Thyroid gland (tissue), 4 donors: ENCODE results near the gene P2RX7. TPM values are rescaled to one million over a fixed set of nuclear protein-coding genes. Genes with fewer than 3 reads are reported as not detected.

Source experiments
- DNase-seq, 2 donors: peaks; one replicate each; pipeline ENCODE4 v3.0.0-alpha.2; 2019
- H3K27ac ChIP-seq, 3 donors: fragments of 200-600 bp; sonication (generic); 1 replicate in 2 of 3; 2 replicates in 1 of 3; pipeline ENCODE4 v1.5.1; 2016 to 2019; ENCODE audit warnings: mild to moderate bottlenecking in 1 of 3, moderate library complexity in 1 of 3
- H3K27me3 ChIP-seq: fragments of 200-600 bp; sonication (generic); one replicate; pipeline ENCODE4 v1.5.1; 2019
- H3K36me3 ChIP-seq, 2 donors: fragments of 200-600 bp; sonication (generic); one replicate each; pipeline ENCODE4 v1.5.1; 2016 to 2019
- H3K4me1 ChIP-seq, 2 donors: fragments of 200-600 bp; sonication (generic); one replicate each; pipeline ENCODE4 v1.5.1; 2017 to 2019
- H3K4me3 ChIP-seq, 3 donors: fragments of 200-600 bp; sonication (generic); replicated peaks in 1 of 3; 1 replicate in 2 of 3; 2 replicates in 1 of 3; pipeline ENCODE4 v1.5.1; 2016; ENCODE audit warnings: mild to moderate bottlenecking in 1 of 3
- H3K9me3 ChIP-seq: fragments of 200-600 bp; sonication (generic); one replicate; pipeline ENCODE4 v1.5.1; 2017
- CTCF ChIP-seq, 6 experiments: fragments of 200-600 bp in 3 of 6; fragments of 450-650 bp in 3 of 6; sonication (generic) in 3 of 6; IDR thresholded peaks; one replicate each; pipeline ENCODE4 v1.5.1; 2016 to 2019; ENCODE audit warnings: antibody characterized with exemption in 6 of 6, mild to moderate bottlenecking in 2 of 6, inconsistent platforms in 1 of 6, moderate library complexity in 1 of 6
- POLR2A ChIP-seq, 2 donors: fragments of 450-650 bp; IDR thresholded peaks; one replicate each; pipeline ENCODE4 v1.6.1; 2017; ENCODE audit warnings: antibody characterized with exemption in 2 of 2, mild to moderate bottlenecking in 2 of 2, moderate library complexity in 1 of 2
- WGBS, 2 donors: methylation state at CpG; one replicate each; pipeline ENCODE4 v1.1.5; 2017; 5-methylcytosine and 5-hydroxymethylcytosine counted together
- intact Hi-C: fragments of 100-400 bp; cut with DNase I; formaldehyde crosslinking; loops from one replicate; pipeline ENCODE4 v1.15.1; 2023
- total RNA-seq, 4 donors: library from RNA; depleted of rRNA; stranded (reverse); fragments of >200 nt; gene quantifications; one replicate each; pipeline ENCODE4 v1.2.3, GENCODE V29; 2016

P2RX7 gene
- total RNA-seq, result 1 to 10 TPM in 1 of 4 donors, under 1 TPM in 3; 0.44 to 1.5 (median 0.73) TPM

GRCh38 chr12:121132601-121133481, at the start of gene P2RX7:
Gene P2RX7, plus strand, starts transcription at chr12:121132876. Its CDS starts 95 bp downstream, at chr12:121132971.
- Histone ChIP-seq H3K9me3 (no peaks in the 10 kb centered on the region), H3K27me3 (no peaks in the 10 kb centered on the region), H3K36me3 (no peaks in the 10 kb centered on the region), H3K4me3 (peak within 1 kb of the TSS in 1 of 3 donors; percentile 18), H3K27ac (peak within 1 kb of the TSS in 2 of 3 donors; percentile 19 to 37), H3K4me1 (peaks cover 3 to 10% of the 10 kb centered on the region in 2 donors)
- TF ChIP-seq POLR2A (IDR thresholded peaks at IDR 0.05) (no peak), CTCF (IDR thresholded peaks at IDR 0.05) (no peak)
- WGBS, 2 donors, result 2 to 9% methylated on average over 22 to 25 of the region's 25 CpGs
- DNase-seq, result peak; percentile 57 to 67
- intact Hi-C loops, result no loop called here

- intact Hi-C loops, result no loop called here
- TF ChIP-seq POLR2A (IDR thresholded peaks at IDR 0.05) (no peak), CTCF (IDR thresholded peaks at IDR 0.05) (no peak)
- Histone ChIP-seq H3K9me3 (no peaks in the 10 kb centered on the region), H3K4me3 (no peak overlapping the region), H3K4me1 (no peaks in the 10 kb centered on the region), H3K27me3 (no peaks in the 10 kb centered on the region), H3K36me3 (no peaks in the 10 kb centered on the region), H3K27ac (no peak overlapping the region)
- WGBS, 2 donors, result 85% methylated on average over 3 of the region's 3 CpGs
- DNase-seq, result no peak
These were observed 48.4 kb upstream of the P2RX7 start for GRCh38 chr12:121084229-121084628.

GRCh38 chr12:121085069-121085468, 47.6 kb upstream of the P2RX7 start:
- H3K4me3 ChIP-seq, result no peak overlapping the region
- intact Hi-C loops, result no loop called here
- H3K9me3 ChIP-seq, result no peaks in the 10 kb centered on the region
- 90 to 94% methylated on average over 4 of the region's 4 CpGs for WGBS, 2 donors
- no peaks in the 10 kb centered on the region for H3K4me1 ChIP-seq
- no peak for DNase-seq
- TF ChIP-seq CTCF (IDR thresholded peaks at IDR 0.05) (no peak), POLR2A (IDR thresholded peaks at IDR 0.05) (no peak)
- no peaks in the 10 kb centered on the region for H3K36me3 ChIP-seq
- no peaks in the 10 kb centered on the region for H3K27me3 ChIP-seq
- H3K27ac ChIP-seq, result no peak overlapping the region

- H3K9me3 ChIP-seq, result no peaks in the 10 kb centered on the region
- no peak overlapping the region for H3K27ac ChIP-seq
- 88 to 94% methylated on average over 13 to 14 of the region's 17 CpGs for WGBS, 2 donors
- H3K4me3 ChIP-seq, result no peak overlapping the region
- H3K4me1 ChIP-seq, result no peaks in the 10 kb centered on the region
- DNase-seq, result no peak
- no peaks in the 10 kb centered on the region for H3K27me3 ChIP-seq
- intact Hi-C loops, result no loop called here
- no peaks in the 10 kb centered on the region for H3K36me3 ChIP-seq
- TF ChIP-seq CTCF (IDR thresholded peaks at IDR 0.05) (no peak), POLR2A (IDR thresholded peaks at IDR 0.05) (no peak)
These were observed 46.9 kb upstream of the P2RX7 start for GRCh38 chr12:121085506-121086353.
